RWPE1 (cell line): ENCODE results near the gene FCHO2.

Experiments
- CTCF ChIA-PET: fragments of 350-600 bp; sonication (Branson Sonifier 250); formaldehyde crosslinking; extraction: SDS; loops from one replicate; lab custom pipeline; 2021; lab: Yijun Ruan, JAX
- POLR2A ChIA-PET: fragments of 400-600 bp; formaldehyde crosslinking; extraction: SDS; loops from one replicate; lab custom pipeline; 2020; ENCODE audit warnings: antibody characterized with exemption; ENCODE audit not compliant: low non-redundant PET; lab: Yijun Ruan, JAX
- DNase-seq: peaks from one replicate; pipeline ENCODE4 v3.0.0; 2012; ENCODE audit warnings: low spot score
- H3K27ac ChIP-seq: fragments of 450-650 bp; 2 replicates; pipeline ENCODE4 v1.5.1; 2017
- TF ChIP-seq, protein P1 (sequence below): fragments of 450-650 bp; conservative IDR thresholded peaks from 2 replicates; pipeline ENCODE4 v1.5.1; 2017; ENCODE audit warnings: low read depth, mild to moderate bottlenecking

Gene FCHO2

DNA sequence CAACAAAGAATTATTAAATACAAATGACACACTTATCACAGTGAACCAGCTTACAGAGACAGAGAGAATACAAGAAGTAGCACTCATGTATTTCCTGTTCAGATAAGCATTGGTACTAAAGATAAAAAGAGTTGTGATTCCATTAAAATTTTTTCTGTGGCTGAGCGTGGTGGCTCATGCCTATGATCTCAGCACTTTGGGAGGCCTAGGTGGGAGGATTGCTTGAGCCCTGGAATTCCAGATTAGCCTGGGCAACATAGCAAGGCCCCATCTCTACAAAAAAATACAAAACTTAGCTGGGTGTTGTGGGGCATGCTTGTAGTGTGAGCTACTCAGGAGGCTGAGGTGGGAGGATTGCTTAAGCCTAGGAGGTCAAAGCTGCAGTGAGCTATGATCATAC, 32.9 kb downstream of the FCHO2 start:
- no peak overlapping the region for H3K27ac ChIP-seq
- ChIA-PET CTCF (no interaction called here), POLR2A (no interaction called here)
- no peak for DNase-seq
- TF ChIP-seq, protein P1, sequence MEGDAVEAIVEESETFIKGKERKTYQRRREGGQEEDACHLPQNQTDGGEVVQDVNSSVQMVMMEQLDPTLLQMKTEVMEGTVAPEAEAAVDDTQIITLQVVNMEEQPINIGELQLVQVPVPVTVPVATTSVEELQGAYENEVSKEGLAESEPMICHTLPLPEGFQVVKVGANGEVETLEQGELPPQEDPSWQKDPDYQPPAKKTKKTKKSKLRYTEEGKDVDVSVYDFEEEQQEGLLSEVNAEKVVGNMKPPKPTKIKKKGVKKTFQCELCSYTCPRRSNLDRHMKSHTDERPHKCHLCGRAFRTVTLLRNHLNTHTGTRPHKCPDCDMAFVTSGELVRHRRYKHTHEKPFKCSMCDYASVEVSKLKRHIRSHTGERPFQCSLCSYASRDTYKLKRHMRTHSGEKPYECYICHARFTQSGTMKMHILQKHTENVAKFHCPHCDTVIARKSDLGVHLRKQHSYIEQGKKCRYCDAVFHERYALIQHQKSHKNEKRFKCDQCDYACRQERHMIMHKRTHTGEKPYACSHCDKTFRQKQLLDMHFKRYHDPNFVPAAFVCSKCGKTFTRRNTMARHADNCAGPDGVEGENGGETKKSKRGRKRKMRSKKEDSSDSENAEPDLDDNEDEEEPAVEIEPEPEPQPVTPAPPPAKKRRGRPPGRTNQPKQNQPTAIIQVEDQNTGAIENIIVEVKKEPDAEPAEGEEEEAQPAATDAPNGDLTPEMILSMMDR: no peak

DNA sequence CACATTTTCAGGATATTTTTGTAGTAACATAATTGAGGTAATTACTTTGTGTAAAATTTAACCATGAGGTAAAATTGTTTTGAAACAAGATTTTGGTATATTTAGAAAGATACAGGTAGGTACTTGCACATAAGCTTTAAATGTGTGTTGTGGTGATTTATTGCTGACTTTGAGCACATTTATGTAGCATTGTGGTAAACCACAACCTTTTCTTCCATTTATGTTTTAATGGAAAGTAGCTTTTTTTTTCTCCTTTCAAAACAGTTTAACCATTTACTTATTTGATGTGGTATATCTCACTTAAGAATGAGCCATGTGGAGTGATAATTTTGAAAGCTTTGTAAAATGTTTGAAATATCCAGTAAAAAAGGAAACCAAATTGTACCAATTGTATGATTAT, 35.6 kb downstream of the FCHO2 start:
- ChIA-PET POLR2A (no interaction called here), CTCF (no interaction called here)
- DNase-seq: no peak
- H3K27ac ChIP-seq: no peak overlapping the region
- TF ChIP-seq, protein P1: no peak

DNA sequence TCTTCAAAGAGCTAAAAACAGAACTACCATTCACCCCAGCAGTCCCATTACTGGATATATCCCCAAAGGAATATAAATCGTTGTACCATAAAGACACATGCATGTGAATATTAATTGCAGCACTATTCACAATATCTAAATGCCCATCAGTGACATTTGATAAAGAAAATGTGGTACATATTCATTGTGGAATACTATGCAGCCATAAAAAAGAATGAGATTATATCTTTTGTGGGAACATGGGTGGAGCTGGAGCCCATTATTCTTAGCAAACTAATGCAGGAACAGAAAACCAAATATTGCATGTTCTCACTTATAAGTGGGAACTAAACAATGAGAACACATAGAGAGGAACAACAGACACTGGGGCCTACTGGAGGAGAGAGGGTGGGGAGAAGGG, 38.7 kb downstream of the FCHO2 start:
- no peak for DNase-seq
- TF ChIP-seq, protein P1: no peak
- no peak overlapping the region for H3K27ac ChIP-seq
- CTCF ChIA-PET: no interaction called here
- POLR2A ChIA-PET: no interaction called here

DNA sequence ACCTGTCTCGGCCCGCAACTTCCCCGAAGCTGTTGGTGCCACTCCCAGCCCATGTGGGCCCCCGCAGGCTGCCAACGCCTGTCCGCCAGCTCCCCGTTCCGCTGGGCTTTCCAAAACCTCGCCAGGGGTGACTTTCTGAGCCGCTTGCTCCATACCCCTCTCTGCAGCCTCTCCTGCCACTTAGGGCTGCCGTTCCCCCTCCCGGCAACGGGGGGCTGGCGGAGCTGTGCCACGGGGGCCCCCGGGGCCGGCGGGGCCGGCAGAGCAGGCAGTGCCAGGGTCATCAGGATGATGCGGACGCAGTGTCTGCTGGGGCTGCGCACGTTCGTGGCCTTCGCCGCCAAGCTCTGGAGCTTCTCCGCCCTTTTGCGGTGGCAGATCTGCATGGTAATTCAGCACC, 40.8 kb downstream of the FCHO2 start:
- TF ChIP-seq, protein P1: no peak
- POLR2A ChIA-PET: no interaction called here
- CTCF ChIA-PET: interaction anchor here (0.6 to 1.2 kb wide), 2 partner anchors 10 to 51 kb away, joined by 3 to 4 read pairs; no protein-coding TSS in a partner anchor
- no peak overlapping the region for H3K27ac ChIP-seq
- no peak for DNase-seq

DNA sequence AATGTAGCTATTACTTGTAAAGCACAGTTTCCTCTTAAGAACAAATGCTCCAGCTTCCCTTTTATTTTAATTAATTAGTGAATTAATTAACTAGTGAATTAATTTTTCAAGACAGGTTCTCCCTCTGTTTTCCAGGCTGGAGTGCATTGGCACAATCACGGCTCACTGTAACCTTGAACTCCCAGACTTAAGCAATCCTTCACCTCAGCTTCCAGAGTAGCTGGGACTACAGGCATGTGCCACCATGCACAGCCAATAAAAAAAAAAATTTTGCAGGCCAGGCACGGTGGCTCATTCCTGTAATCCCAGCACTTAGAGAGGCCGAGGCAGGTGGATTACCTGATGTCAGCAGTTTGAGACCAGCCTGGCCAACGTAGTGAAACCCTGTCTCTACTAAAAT, 44.1 kb downstream of the FCHO2 start:
- TF ChIP-seq, protein P1: no peak
- POLR2A ChIA-PET: no interaction called here
- no peak for DNase-seq
- CTCF ChIA-PET: interaction anchor here (1.6 kb wide), 1 partner anchor 9 kb away, joined by 5 read pairs; no protein-coding TSS in a partner anchor
- no peak overlapping the region for H3K27ac ChIP-seq

DNA sequence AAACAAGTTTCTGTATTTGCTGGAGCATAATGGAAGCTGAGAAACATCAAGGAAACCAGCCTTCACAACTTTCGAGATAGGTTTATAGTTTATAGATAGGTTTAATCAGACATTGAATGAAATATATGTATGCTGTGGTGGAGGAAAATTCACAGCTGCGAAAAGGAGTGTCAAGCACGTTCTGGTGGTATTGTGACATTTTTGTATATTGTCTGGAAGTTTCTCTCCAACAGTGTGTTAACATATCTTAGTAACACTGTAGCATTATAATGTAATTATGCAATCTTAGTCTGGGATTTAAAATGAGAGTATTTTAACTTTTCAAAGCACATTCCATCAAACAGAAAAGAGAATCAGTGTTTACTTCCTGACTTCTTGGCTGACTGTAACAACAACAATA, 50.0 kb downstream of the FCHO2 start:
- no peak overlapping the region for H3K27ac ChIP-seq
- ChIA-PET POLR2A (no interaction called here), CTCF (interaction anchor here (1.8 kb wide), 1 partner anchor 10 kb away, joined by 4 read pairs; no protein-coding TSS in a partner anchor)
- DNase-seq: no peak
- TF ChIP-seq, protein P1: no peak

GRCh38 chr5:73007051-73007450, 51.2 kb downstream of the FCHO2 start:
- ChIA-PET CTCF (interaction anchor here (1.8 kb wide), 1 partner anchor 11 kb away, joined by 4 read pairs; no protein-coding TSS in a partner anchor), POLR2A (no interaction called here)
- no peak overlapping the region for H3K27ac ChIP-seq
- TF ChIP-seq, protein P1: no peak
- no peak for DNase-seq
